Osteocyte (in vitro differentiated cells): ENCODE data around the gene COX5A. TPM values are rescaled to one million over a fixed set of nuclear protein-coding genes. Genes with fewer than 3 reads are reported as not detected.

ENCODE experiments used
- DNase-seq: peaks from one replicate; pipeline ENCODE4 v3.0.0; 2021; ENCODE audit warnings: mixed read lengths; ENCODE audit not compliant: unreplicated experiment; ENCODE audit errors: extremely low spot score
- H3K27ac Mint-ChIP-seq: one replicate; pipeline ENCODE4 v1.8.0; 2021; ENCODE audit warnings: mild to moderate bottlenecking, mixed read lengths; ENCODE audit not compliant: unreplicated experiment
- H3K27me3 Mint-ChIP-seq: one replicate; pipeline ENCODE4 v1.8.0; 2021; ENCODE audit warnings: mixed read lengths; ENCODE audit not compliant: unreplicated experiment
- H3K36me3 Mint-ChIP-seq: one replicate; pipeline ENCODE4 v1.8.0; 2021; ENCODE audit warnings: mixed read lengths; ENCODE audit not compliant: unreplicated experiment
- H3K4me1 Mint-ChIP-seq: one replicate; pipeline ENCODE4 v1.8.0; 2021; ENCODE audit warnings: mixed read lengths; ENCODE audit not compliant: unreplicated experiment
- H3K4me3 Mint-ChIP-seq: one replicate; pipeline ENCODE4 v1.8.0; 2021; ENCODE audit warnings: mild to moderate bottlenecking, moderate library complexity, mixed read lengths; ENCODE audit not compliant: unreplicated experiment
- H3K9me3 Mint-ChIP-seq: one replicate; pipeline ENCODE4 v1.8.0; 2021; ENCODE audit warnings: mixed read lengths; ENCODE audit not compliant: unreplicated experiment
- total RNA-seq: library from RNA; stranded (reverse); gene quantifications from 2 replicates; pipeline ENCODE4 v1.2.1, GENCODE V29; 2021
- TF ChIP-seq, protein P1 (sequence below): fragments of 200-600 bp; sonication (generic); IDR thresholded peaks from 2 replicates; pipeline ENCODE4 v1.5.0; 2021; ENCODE audit warnings: antibody characterized with exemption, mild to moderate bottlenecking, moderate library complexity

Gene COX5A
- total RNA-seq, 1 donor from 2014 or later, result 154 TPM

DNA sequence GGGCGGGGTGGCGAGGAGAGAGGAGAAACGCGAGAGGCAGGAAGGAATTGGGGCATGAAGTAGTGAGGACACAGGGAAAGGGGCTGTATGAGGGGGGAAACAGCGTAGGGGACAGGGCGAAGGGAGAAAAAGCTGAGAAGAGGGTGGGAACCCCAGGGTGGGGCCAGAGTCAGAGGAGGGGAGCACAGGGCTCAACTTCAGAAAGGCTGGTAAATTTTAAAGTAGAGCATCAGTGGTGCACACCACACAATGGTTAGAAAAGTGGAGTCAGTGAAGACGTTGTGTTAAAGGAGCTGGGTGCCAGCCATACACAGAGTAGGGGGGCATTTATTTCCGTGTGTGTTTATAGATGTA is 21.7 kb upstream of the COX5A start:
- Mint-ChIP-seq H3K4me3 (peak overlapping the region; percentile 83), H3K36me3 (no peaks in the 10 kb centered on the region), H3K27ac (no peak overlapping the region), H3K4me1 (peaks cover 50% of the 10 kb centered on the region), H3K9me3 (no peaks in the 10 kb centered on the region), H3K27me3 (no peaks in the 10 kb centered on the region)
- TF ChIP-seq, protein P1, sequence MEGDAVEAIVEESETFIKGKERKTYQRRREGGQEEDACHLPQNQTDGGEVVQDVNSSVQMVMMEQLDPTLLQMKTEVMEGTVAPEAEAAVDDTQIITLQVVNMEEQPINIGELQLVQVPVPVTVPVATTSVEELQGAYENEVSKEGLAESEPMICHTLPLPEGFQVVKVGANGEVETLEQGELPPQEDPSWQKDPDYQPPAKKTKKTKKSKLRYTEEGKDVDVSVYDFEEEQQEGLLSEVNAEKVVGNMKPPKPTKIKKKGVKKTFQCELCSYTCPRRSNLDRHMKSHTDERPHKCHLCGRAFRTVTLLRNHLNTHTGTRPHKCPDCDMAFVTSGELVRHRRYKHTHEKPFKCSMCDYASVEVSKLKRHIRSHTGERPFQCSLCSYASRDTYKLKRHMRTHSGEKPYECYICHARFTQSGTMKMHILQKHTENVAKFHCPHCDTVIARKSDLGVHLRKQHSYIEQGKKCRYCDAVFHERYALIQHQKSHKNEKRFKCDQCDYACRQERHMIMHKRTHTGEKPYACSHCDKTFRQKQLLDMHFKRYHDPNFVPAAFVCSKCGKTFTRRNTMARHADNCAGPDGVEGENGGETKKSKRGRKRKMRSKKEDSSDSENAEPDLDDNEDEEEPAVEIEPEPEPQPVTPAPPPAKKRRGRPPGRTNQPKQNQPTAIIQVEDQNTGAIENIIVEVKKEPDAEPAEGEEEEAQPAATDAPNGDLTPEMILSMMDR, result no peak
- no peak for DNase-seq

DNA sequence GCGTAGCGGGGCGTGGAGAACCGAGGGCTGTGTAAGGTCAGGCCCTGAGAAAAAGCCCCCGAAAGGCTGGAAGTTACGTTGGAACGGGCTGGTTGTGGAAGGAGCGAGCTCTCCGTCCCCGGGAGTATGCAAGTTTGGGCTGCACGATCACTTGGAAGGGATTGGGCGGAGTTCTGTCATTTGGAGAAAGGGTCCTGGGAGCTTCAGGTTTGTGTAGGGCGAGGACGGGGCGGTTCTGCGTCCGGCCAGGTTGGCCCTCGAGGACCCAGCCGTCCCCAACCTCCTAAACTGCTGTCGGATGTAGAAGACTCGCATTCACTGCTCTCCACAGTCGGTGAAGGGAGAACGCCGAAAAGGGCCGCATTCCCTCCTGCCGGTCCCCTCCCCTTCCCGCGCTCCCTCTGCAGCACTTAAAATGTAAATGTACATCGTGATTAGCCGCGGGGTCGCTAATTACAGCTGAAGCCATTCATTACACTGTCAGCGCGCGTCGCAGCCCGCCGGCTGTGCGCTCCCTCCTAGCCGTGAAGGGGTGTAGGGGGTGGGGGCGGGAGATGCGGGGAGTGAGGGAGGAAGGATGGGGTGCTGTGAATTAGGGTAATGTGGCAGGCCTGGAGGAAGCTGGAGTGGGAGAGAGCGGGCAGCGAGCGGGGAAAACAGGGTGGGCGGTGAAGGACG is 21.2 kb upstream of the COX5A start:
- peak overlapping the region; percentile 83 for H3K4me3 Mint-ChIP-seq
- no peaks in the 10 kb centered on the region for H3K27me3 Mint-ChIP-seq
- no peaks in the 10 kb centered on the region for H3K36me3 Mint-ChIP-seq
- TF ChIP-seq, protein P1, result no peak
- H3K9me3 Mint-ChIP-seq, result no peaks in the 10 kb centered on the region
- H3K4me1 Mint-ChIP-seq, result peaks cover 50% of the 10 kb centered on the region
- peak overlapping the region; percentile 90 for H3K27ac Mint-ChIP-seq
- no peak for DNase-seq

DNA sequence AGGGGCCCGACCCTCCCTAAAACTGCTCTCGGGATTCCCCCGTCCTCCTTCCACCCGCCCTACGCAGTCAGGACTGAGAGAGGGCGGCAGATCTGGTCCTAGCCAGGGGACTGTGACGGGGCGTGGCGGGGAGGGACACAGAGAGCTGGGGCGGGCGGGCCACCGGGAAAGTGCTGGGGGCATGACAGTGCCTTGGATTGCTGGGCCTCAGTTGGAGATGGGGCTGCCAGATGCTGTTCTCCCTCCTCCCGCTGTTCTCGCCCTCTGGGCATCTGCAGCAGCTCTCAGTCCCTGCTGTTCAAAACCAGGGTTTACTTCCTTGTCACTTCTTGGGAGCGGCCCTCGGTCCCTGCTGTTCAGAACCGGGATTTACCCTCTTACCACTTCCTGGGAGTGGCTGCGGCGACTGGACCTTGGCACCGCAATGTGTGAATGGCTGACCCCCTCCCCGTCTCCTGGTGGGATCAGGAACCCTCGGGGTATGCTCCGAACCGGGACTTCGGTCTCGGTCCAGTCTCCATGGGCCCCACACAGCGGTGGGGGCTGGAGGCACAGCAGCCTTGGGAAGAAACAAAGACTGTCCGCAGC is 20.5 kb upstream of the COX5A start:
- Mint-ChIP-seq H3K36me3 (no peaks in the 10 kb centered on the region), H3K27me3 (no peaks in the 10 kb centered on the region), H3K27ac (peak overlapping the region; percentile 90), H3K4me1 (peaks cover 51% of the 10 kb centered on the region), H3K9me3 (no peaks in the 10 kb centered on the region), H3K4me3 (peak overlapping the region; percentile 83)
- TF ChIP-seq, protein P1, result peak; percentile 37
- DNase-seq, result no peak

DNA sequence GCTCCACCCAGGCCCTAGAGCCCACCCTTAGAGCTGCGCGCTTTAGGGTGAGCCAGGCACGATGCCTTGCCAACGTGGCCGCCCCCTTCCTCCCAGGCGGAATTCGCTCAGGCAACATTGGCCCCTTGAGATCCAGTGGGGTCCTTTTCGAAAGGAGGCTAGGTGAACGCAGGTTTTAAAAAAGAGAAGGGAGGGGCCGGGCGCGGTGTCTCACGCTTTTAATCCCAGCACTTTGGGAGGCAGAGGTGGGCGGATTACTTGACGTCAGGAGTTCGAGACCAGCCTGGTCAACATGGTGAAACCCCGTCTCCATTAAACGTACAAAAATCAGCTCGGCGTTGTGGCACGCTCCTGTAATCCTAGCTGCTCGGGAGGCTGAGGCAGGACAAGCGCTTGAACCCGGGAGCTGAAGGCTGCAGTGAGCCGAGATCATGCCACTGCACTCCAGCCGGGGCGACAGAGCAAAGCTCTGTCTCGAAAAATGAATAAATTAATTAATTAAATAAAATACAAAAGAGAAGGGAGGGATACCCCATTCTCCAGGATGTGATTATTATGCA is 19.7 kb upstream of the COX5A start:
- DNase-seq, result no peak
- Mint-ChIP-seq H3K9me3 (no peaks in the 10 kb centered on the region), H3K27me3 (no peaks in the 10 kb centered on the region), H3K4me3 (peak overlapping the region; percentile 83), H3K36me3 (no peaks in the 10 kb centered on the region), H3K27ac (peak overlapping the region; percentile 90), H3K4me1 (peaks cover 51% of the 10 kb centered on the region)
- TF ChIP-seq, protein P1, result no peak

DNA sequence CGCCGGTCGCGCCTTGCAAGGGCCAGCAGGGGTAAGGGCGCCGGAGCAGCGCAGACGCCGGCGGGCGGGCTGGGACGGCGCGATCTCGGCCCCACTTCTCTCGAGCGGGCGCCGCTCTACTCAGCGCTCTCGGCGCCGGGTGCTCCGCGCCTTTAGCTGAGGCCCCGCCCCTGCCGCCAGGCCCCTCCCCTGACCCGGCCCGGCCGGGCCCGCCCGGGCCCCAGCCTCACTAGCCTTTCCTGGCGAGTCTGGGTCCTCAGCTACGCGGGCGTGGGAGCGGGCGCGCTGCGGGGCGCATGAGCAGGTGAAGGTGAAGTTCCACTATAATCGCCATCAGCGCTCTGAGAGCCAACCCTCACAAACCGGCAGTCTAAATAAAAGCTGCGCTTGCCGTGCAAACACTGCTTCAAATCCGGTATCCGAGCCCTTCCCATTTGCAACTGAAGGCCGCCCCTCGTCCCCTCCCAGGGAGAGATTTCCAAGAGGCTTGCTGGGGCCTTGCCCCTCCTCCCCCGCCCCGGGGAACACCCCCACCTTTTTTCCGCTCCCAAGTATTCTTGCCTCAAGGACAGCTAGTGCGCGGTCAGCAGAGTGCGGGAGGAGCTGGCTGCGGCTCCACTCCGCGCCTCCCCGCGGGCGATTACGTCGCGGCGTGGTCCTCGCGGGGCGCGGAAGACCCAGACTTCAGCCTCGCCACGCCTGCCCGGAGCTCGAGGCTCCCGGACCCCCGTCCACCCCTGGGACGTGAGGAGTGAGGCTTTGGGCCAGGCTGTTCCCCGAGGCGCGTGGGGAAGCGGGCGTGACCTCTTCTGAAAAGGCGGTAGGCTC is 19.0 kb upstream of the COX5A start, which contains the start of gene RPP25:
RPP25 (minus strand) TSS at position 125 of the 828 bp plus-strand sequence. CDS start 189 bp downstream, outside the sequence.
- Mint-ChIP-seq H3K27me3 (no peaks in the 10 kb centered on the region), H3K4me1 (peaks cover 51% of the 10 kb centered on the region), H3K9me3 (no peaks in the 10 kb centered on the region), H3K4me3 (peak within 1 kb of the TSS; percentile 83), H3K27ac (peak within 1 kb of the TSS; percentile 90), H3K36me3 (no peaks in the 10 kb centered on the region)
- TF ChIP-seq, protein P1, result no peak
- peak; percentile 91 for DNase-seq
